ENCODE data around the gene GBX2.

GRCh38 chr2:236173036-236173728 lies 5.0 kb upstream of the GBX2 start:
- TF ChIP-seq CTCF (IDR thresholded peaks at IDR 0.05): no peak
- no peak for TF ChIP-seq REST (IDR thresholded peaks at IDR 0.05; ENCODE audit: insufficient read depth in 1 of 2, low read depth in 2 of 2, low read length in 1 of 2)
- TF ChIP-seq TCF7L2 (IDR thresholded peaks at IDR 0.05; ENCODE audit: low read depth, low read length): no peak
- TF ChIP-seq SIN3A (IDR thresholded peaks at IDR 0.05; ENCODE audit: borderline replicate concordance, insufficient read depth, low read depth, low read length): no peak
- TF ChIP-seq POLR2AphosphoS5 (IDR thresholded peaks at IDR 0.05; ENCODE audit: low read depth, low read length): no peak

All from Panc1 (cell line).